HG03175 (cell line): ENCODE data around the gene SLC2A10.

Experiments
- ATAC-seq: cut with Tn5 transposase; IDR thresholded peaks from one replicate; pipeline ENCODE4 v1.9.1; 2021; ENCODE audit warnings: mild to moderate bottlenecking, moderate library complexity; ENCODE audit not compliant: unreplicated experiment

The SLC2A10 gene

DNA sequence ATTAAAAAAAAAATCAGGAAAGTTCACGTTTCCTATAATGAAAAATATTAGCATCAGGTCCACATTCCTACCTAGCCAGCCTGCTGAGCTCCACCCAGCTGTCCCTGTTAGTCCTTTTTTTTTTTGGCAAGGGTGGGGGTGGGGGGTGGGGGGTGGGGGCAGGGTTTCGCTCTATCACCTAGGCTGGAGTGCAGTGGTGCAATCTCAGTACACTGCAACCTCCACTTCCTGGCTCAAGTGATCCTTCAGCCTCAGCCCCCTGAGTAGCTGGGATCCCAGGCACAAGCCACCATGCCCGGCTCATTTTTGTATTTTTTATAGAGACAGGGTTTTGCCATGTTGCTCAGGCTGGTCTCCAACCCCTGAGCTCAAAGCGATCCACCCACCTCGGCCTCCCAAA lies 7.5 kb upstream of the SLC2A10 start:
- no peak for ATAC-seq

DNA sequence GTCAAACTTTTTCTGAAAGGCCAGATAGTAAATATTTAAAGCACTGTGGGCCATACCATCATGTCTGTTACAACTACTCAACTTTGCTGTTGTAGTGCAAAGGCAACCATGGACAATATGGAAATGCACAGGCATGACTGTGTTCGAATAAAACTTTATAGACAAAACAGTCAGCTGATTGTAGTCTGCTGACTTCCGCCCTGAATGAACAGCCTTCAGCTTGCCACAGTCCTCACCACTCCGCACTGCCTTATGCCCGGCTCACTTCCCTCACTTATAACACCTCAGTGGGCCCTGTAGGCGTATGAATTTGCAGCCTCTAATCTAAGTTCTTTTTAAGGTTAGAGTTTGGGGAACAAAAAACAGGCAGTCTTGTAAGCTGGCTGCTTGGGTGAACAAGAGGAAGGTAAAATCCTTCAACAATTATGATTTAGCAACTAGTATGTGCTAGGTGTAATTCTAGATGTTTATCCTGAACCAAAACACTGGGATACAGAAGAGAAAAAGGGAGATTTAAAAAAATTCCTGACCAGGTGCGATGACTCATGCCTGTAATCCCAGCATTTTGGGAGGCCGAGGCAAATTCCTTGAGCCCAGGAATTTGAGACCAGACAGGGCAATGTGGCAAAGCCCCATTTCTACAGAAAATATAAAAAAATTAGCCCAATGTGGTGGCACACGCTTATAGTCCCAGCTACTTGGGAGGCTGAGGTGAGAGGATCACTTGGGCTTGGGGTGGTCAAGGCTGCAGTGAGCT lies 6.8 kb upstream of the SLC2A10 start:
- no peak for ATAC-seq

- ATAC-seq: no peak
Measured at GRCh38 chr20:46703435-46703834, 6.0 kb upstream of the SLC2A10 start.

GRCh38 chr20:46704714-46705377 lies 4.6 kb upstream of the SLC2A10 start:
- ATAC-seq: no peak

DNA sequence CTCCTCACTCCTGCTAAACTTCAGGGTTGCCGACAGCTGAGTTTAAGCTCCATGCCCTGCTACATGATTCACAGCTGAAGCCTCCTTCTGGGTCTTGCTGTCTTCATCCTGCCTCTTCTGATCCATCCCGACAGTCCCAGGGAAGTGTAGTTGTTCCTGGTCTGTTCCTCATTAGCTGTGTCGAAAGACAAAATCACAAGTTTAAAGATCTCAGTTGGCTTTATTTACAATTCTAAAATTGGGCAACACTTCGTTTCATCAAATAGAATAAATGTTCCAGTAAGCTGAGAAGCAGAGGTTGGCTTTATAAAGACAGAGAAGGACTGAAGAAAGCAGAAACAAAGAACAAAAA lies 4.1 kb upstream of the SLC2A10 start:
- no peak for ATAC-seq

DNA sequence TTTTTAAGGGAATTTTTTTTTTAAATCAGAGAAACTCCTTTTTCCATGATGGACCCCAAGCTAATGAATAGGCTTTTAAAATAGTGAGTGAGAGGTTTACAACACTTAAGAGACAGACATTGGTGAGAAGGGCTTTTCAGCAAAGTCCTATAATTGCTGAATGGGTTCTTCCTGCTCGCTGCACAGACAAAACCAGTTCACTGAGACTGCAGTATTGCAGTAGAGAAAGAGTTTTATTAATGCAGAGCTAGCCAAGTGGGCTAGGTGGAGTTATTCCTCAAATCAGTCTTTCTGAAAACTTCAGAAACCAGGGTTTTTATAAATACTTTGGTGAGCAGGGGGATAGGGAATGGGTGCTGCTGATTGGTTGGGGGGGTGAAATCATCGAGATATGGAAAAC lies 3.2 kb upstream of the SLC2A10 start:
- no peak for ATAC-seq

DNA sequence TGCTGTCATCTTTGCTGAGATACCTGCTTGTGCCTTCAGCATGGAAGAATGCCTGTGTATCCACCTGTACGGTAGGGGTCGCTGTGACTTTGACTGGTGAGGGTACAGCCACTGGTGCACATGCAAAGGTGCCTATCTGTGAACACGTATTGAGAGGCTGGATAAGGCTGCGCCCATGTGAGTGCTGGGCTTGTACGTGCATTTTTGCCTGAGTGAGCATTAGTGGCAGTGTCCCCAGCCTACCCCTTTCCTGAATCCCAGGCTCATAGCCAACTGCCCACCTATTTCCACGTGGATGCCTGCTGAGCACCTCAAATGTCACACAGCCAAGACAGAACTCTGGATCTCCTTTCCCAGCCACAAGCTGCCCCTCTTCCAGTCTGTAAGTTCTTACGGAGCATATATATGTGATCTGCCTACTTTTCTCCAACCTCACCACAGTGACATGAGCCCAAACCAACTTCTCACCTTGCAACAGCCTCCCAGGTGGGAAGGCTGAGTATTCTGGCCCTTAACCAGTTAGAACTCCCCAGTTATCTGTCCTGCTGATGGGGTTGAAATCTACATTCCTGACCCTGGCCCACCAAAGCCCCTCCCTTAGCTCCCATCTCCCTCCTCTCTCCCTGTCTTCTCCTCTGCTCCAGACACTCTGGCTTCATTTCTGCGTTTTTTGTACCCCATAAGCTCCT lies 1.1 kb upstream of the SLC2A10 start:
- no peak for ATAC-seq

DNA sequence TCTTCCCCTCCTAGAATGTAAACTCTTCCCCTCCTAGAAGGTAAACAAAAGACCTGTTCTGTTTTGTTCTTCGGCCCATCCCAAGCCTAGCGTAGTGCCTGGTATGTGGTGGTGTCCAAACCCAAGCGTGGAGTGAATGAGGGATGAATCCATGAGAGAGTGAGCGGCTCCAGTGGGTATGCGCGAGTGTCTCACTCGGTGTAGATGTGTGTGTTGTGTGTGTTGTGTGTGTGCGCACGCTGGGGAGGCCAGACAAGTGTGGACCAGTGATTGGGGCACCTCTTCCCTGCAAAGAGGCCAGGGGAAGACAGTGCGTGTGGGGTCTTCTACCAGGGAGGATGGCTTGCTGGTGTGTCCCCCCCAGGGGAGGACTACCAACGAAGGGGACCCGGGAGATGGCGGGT lies 392 bp upstream of the SLC2A10 start:
- ATAC-seq: no peak

GRCh38 chr20:46710153-46710913 lies 884 bp downstream of the SLC2A10 start:
- ATAC-seq: no peak

GRCh38 chr20:46712056-46712636 lies 2.7 kb downstream of the SLC2A10 start:
- no peak for ATAC-seq

- ATAC-seq: no peak
Measured at GRCh38 chr20:46713957-46714834, 4.7 kb downstream of the SLC2A10 start.

GRCh38 chr20:46715292-46715756 lies 5.9 kb downstream of the SLC2A10 start:
- ATAC-seq: no peak

GRCh38 chr20:46717818-46718541 lies 8.5 kb downstream of the SLC2A10 start:
- ATAC-seq: no peak

GRCh38 chr20:46720019-46720418 lies 10.6 kb downstream of the SLC2A10 start:
- no peak for ATAC-seq

DNA sequence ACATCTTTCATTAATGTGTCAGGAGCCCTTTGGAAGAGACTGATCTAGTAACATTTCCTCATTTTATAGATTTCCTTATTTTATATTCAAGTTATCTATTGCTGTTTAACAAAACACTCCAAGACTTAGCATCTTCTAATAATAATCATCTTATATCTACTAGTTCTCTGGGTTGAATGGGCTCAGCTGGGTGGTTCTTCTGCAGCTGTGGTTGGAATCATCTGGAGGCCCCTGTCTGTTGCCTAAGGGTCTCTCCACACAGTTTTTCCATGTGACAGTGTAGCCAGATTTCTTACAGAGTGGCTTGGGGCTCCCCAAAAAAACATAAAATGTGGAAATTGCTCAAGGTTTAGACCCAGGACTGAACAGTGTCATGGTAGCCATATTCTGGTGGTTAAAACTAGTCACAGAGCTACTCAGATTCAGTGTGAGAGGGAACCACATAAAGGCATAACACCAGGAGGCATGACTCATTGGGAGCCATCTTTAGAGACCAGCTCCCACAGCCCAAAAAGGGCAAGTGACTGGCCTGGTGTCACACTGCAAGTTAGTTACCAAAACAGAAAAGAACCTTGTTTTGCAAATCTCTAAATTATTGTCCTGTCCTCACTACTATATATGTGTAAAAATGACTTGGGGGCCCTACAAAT lies 11.5 kb downstream of the SLC2A10 start:
- ATAC-seq: no peak

- ATAC-seq: no peak
Measured at GRCh38 chr20:46721476-46721875, 12.0 kb downstream of the SLC2A10 start.

DNA sequence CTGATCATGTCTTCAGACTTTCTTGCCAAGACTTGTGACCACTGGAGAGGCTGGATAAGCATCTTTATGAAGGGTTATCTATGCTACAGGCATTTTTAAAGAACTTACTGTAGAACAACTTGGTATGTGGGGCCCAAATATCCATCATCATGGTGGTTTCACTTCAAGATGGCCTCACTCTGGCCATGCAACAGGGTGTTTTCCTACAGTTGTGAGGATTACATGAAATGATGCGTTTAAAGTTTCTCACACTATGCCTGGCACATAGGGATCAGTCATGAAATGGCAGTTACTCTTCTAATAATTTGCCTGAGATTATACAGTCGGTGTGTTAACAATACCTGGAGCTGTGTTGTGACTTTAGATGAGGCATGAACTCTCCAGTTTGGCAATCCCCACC lies 13.0 kb downstream of the SLC2A10 start:
- ATAC-seq: no peak

- no peak for ATAC-seq
Measured at GRCh38 chr20:46723039-46723438, 13.6 kb downstream of the SLC2A10 start.
